Trophoblast cell (in vitro differentiated cells and primary cell): ENCODE results near the gene STIMATE. TPM values are rescaled to one million over a fixed set of nuclear protein-coding genes. Genes with fewer than 3 reads are reported as not detected.
A peak's percentile ranks its signal among the peaks of the same experiment; 100 is the strongest.

Experiments used
- DNase-seq, 2 donors: peaks; one replicate each; pipeline ENCODE4 v3.0.0-alpha.2; 2016
- H2AFZ ChIP-seq: 2 replicates; pipeline ENCODE4 v1.6.1; 2013; ENCODE audit warnings: low read length, moderate library complexity, mild to moderate bottlenecking; ENCODE audit not compliant: insufficient read depth, poor library complexity
- H2AK5ac ChIP-seq: 2 replicates; pipeline ENCODE4 v1.6.1; 2013; ENCODE audit warnings: mild to moderate bottlenecking, low read length
- H2BK120ac ChIP-seq: 2 replicates; pipeline ENCODE4 v1.6.1; 2013; ENCODE audit warnings: low read length, mild to moderate bottlenecking, moderate library complexity; ENCODE audit not compliant: insufficient read depth, poor library complexity
- H2BK12ac ChIP-seq: 2 replicates; pipeline ENCODE4 v1.6.1; 2013; ENCODE audit warnings: mild to moderate bottlenecking, low read length, moderate library complexity
- H2BK5ac ChIP-seq: 2 replicates; pipeline ENCODE4 v1.6.1; 2013; ENCODE audit warnings: low read length, low read depth, moderate library complexity, mild to moderate bottlenecking; ENCODE audit not compliant: poor library complexity
- H3K14ac ChIP-seq: 2 replicates; pipeline ENCODE4 v1.6.1; 2013; ENCODE audit warnings: mild to moderate bottlenecking, low read length
- H3K18ac ChIP-seq: 2 replicates; pipeline ENCODE4 v1.6.1; 2013; ENCODE audit warnings: mild to moderate bottlenecking, low read length
- H3K23ac ChIP-seq: 2 replicates; pipeline ENCODE4 v1.6.1; 2013; ENCODE audit warnings: low read length
- H3K27ac ChIP-seq: 2 replicates; pipeline ENCODE4 v1.5.1; 2013; ENCODE audit warnings: low read depth, mild to moderate bottlenecking, inconsistent platforms, low read length, moderate library complexity
- H3K27me3 ChIP-seq: 2 replicates; pipeline ENCODE4 v1.6.1; 2013; ENCODE audit warnings: inconsistent platforms, mild to moderate bottlenecking, low read length, moderate library complexity; ENCODE audit not compliant: insufficient read depth
- H3K36me3 ChIP-seq, 2 experiments: 1 replicate in 1 of 2; 2 replicates in 1 of 2; pipeline ENCODE4 v1.6.1; 2013; ENCODE audit warnings: low read length in 2 of 2, mild to moderate bottlenecking in 2 of 2, moderate library complexity in 1 of 2; ENCODE audit not compliant: insufficient read depth in 2 of 2, control insufficient read depth in 1 of 2
- H3K4ac ChIP-seq: 2 replicates; pipeline ENCODE4 v1.6.1; 2013; ENCODE audit warnings: low read depth, mild to moderate bottlenecking, low read length, moderate library complexity
- H3K4me1 ChIP-seq, 2 experiments: 1 replicate in 1 of 2; 2 replicates in 1 of 2; pipeline ENCODE4 v1.6.1; 2013; ENCODE audit warnings: low read length in 2 of 2, mild to moderate bottlenecking in 2 of 2, moderate library complexity in 1 of 2; ENCODE audit not compliant: insufficient read depth in 2 of 2, control insufficient read depth in 1 of 2
- H3K4me2 ChIP-seq: 2 replicates; pipeline ENCODE4 v1.6.1; 2013; ENCODE audit warnings: inconsistent platforms, mild to moderate bottlenecking, low read length, moderate library complexity
- H3K4me3 ChIP-seq: 2 replicates; pipeline ENCODE4 v1.5.1; 2013; ENCODE audit warnings: mild to moderate bottlenecking, low read depth, low read length, inconsistent platforms
- H3K79me1 ChIP-seq: one replicate; pipeline ENCODE4 v1.6.1; 2013; ENCODE audit warnings: low read length
- H3K79me2 ChIP-seq: 2 replicates; pipeline ENCODE4 v1.6.1; 2013; ENCODE audit warnings: low read length, mild to moderate bottlenecking; ENCODE audit not compliant: control insufficient read depth, insufficient read depth, poor library complexity
- H3K9ac ChIP-seq: 2 replicates; pipeline ENCODE4 v1.6.1; 2013; ENCODE audit warnings: mild to moderate bottlenecking, low read length
- H3K9me3 ChIP-seq: 2 replicates; pipeline ENCODE4 v1.6.1; 2013; ENCODE audit warnings: low read depth, mild to moderate bottlenecking, control low read depth, inconsistent platforms, low read length; ENCODE audit not compliant: insufficient read depth
- H4K12ac ChIP-seq: 2 replicates; pipeline ENCODE4 v1.6.1; 2013; ENCODE audit warnings: low read depth, mild to moderate bottlenecking, low read length, moderate library complexity
- H4K8ac ChIP-seq: 2 replicates; pipeline ENCODE4 v1.6.1; 2013; ENCODE audit warnings: low read depth, mild to moderate bottlenecking, low read length, moderate library complexity
- H4K91ac ChIP-seq: one replicate; pipeline ENCODE4 v1.6.1; 2013; ENCODE audit warnings: low read depth, mild to moderate bottlenecking, low read length, moderate library complexity
- WGBS: extraction: QIAGEN DNeasy Blood & Tissue Kit; methylation state at CpG from one replicate; pipeline ENCODE4 v1.1.7; 2013; ENCODE audit warnings: missing lambda C conversion rate; ENCODE audit not compliant: insufficient read length, insufficient coverage; ENCODE audit errors: extremely low coverage; 5-methylcytosine and 5-hydroxymethylcytosine counted together
- polyA plus RNA-seq: library from polyadenylated mRNA; stranded (reverse); fragments of 200-250 nt; gene quantifications from 2 replicates; pipeline ENCODE4 v1.2.3, GENCODE V29; 2013

STIMATE gene
- polyA plus RNA-seq = 11.0 and 11.1 TPM in 2 replicates

- no peak within 1 kb of the TSS for H3K27ac ChIP-seq
- H2BK120ac ChIP-seq = no peak within 1 kb of the TSS
- no CpG with 5 or more reads among the region's 85 CpGs for whole genome bisulfite sequencing
- H3K36me3 ChIP-seq = no peaks in the 10 kb centered on the region
- H2BK5ac ChIP-seq = no peak within 1 kb of the TSS
- peak; percentile 92 to 97 for DNase-seq
- no peak within 1 kb of the TSS for H2BK12ac ChIP-seq
- peak within 1 kb of the TSS; percentile 16 for H3K18ac ChIP-seq
- peaks cover 0 to 6% of the 10 kb centered on the region in 2 experiments for H3K4me1 ChIP-seq
- peak within 1 kb of the TSS; percentile 89 for H3K9ac ChIP-seq
- peak within 1 kb of the TSS; percentile 86 for H3K4me2 ChIP-seq
- H3K14ac ChIP-seq = peak within 1 kb of the TSS; percentile 85
- no peak within 1 kb of the TSS for H2AK5ac ChIP-seq
- H2AFZ ChIP-seq = peak within 1 kb of the TSS; percentile 98
- no peak within 1 kb of the TSS for H3K23ac ChIP-seq
- H4K12ac ChIP-seq = peak within 1 kb of the TSS; percentile 59
- peak within 1 kb of the TSS; percentile 17 for H3K4ac ChIP-seq
- H3K79me2 ChIP-seq = peaks cover 4% of the 10 kb centered on the region
- H3K9me3 ChIP-seq = no peaks in the 10 kb centered on the region
- peak within 1 kb of the TSS; percentile 88 for H4K8ac ChIP-seq
- H4K91ac ChIP-seq = peak within 1 kb of the TSS; percentile 71
- peaks cover 2% of the 10 kb centered on the region for H3K79me1 ChIP-seq
- no peaks in the 10 kb centered on the region for H3K27me3 ChIP-seq
- peak within 1 kb of the TSS; percentile 91 for H3K4me3 ChIP-seq
These were observed at the start of gene STIMATE for GRCh38 chr3:52897130-52898122. TSS of gene STIMATE (minus strand) at chr3:52897548. CDS start at chr3:52897450, 98 bp downstream.

- Histone ChIP-seq H3K27me3 (no peaks in the 10 kb centered on the region), H3K4me2 (no peak overlapping the region), H3K14ac (no peak overlapping the region), H3K4me1 (no peaks in the 10 kb centered on the region), H3K4ac (no peak overlapping the region), H3K27ac (no peak overlapping the region), H3K4me3 (no peak overlapping the region), H2AFZ (no peak overlapping the region), H3K79me1 (no peaks in the 10 kb centered on the region), H4K91ac (no peak overlapping the region), H2BK120ac (no peak overlapping the region), H3K79me2 (no peaks in the 10 kb centered on the region), H4K8ac (no peak overlapping the region), H3K9me3 (no peaks in the 10 kb centered on the region), H3K18ac (no peak overlapping the region), H2BK5ac (no peak overlapping the region), H2AK5ac (no peak overlapping the region), H2BK12ac (no peak overlapping the region), H3K36me3 (no peaks in the 10 kb centered on the region), H4K12ac (no peak overlapping the region), H3K9ac (no peak overlapping the region), H3K23ac (no peak overlapping the region)
- DNase-seq = no peak
These were observed 42.3 kb upstream of the STIMATE start for GRCh38 chr3:52939600-52939999.

GRCh38 chr3:52934630-52935530, 37.5 kb upstream of the STIMATE start:
- Histone ChIP-seq H4K91ac (no peak overlapping the region), H3K4me2 (no peak overlapping the region), H2BK5ac (no peak overlapping the region), H3K14ac (no peak overlapping the region), H2AFZ (no peak overlapping the region), H3K4me1 (no peaks in the 10 kb centered on the region), H2BK120ac (no peak overlapping the region), H3K36me3 (no peaks in the 10 kb centered on the region), H3K79me1 (no peaks in the 10 kb centered on the region), H3K4me3 (no peak overlapping the region), H2AK5ac (no peak overlapping the region), H4K12ac (no peak overlapping the region), H3K9me3 (no peaks in the 10 kb centered on the region), H3K9ac (no peak overlapping the region), H3K18ac (no peak overlapping the region), H3K23ac (no peak overlapping the region), H3K79me2 (no peaks in the 10 kb centered on the region), H3K27me3 (no peaks in the 10 kb centered on the region), H4K8ac (no peak overlapping the region), H3K27ac (no peak overlapping the region), H2BK12ac (no peak overlapping the region), H3K4ac (no peak overlapping the region)
- DNase-seq = peak; percentile 44 to 70
- no CpG with 5 or more reads among the region's 8 CpGs for WGBS

GRCh38 chr3:52931889-52932288, 34.5 kb upstream of the STIMATE start:
- Histone ChIP-seq H2BK120ac (no peak overlapping the region), H2AK5ac (no peak overlapping the region), H3K36me3 (no peaks in the 10 kb centered on the region), H3K18ac (no peak overlapping the region), H4K91ac (no peak overlapping the region), H3K27ac (no peak overlapping the region), H2BK5ac (no peak overlapping the region), H4K8ac (no peak overlapping the region), H3K9me3 (no peaks in the 10 kb centered on the region), H3K4ac (no peak overlapping the region), H3K4me2 (no peak overlapping the region), H2BK12ac (no peak overlapping the region), H4K12ac (no peak overlapping the region), H3K79me1 (no peaks in the 10 kb centered on the region), H2AFZ (no peak overlapping the region), H3K14ac (no peak overlapping the region), H3K9ac (no peak overlapping the region), H3K27me3 (no peaks in the 10 kb centered on the region), H3K4me1 (no peaks in the 10 kb centered on the region), H3K79me2 (no peaks in the 10 kb centered on the region), H3K23ac (no peak overlapping the region), H3K4me3 (no peak overlapping the region)
- no CpG with 5 or more reads among the region's 2 CpGs for WGBS
- no peak for DNase-seq
